ENCODE results near the gene SIRPG. TPM values are rescaled to one million over a fixed set of nuclear protein-coding genes. Genes with fewer than 3 reads are reported as not detected.
"Not testable (repeated sequence)": the region's sequence is repeated elsewhere in the genome, so short reads cannot be mapped to it uniquely, and the experiment has no call there.

Gene SIRPG
- not detected in 3 replicates for total RNA-seq

DNA sequence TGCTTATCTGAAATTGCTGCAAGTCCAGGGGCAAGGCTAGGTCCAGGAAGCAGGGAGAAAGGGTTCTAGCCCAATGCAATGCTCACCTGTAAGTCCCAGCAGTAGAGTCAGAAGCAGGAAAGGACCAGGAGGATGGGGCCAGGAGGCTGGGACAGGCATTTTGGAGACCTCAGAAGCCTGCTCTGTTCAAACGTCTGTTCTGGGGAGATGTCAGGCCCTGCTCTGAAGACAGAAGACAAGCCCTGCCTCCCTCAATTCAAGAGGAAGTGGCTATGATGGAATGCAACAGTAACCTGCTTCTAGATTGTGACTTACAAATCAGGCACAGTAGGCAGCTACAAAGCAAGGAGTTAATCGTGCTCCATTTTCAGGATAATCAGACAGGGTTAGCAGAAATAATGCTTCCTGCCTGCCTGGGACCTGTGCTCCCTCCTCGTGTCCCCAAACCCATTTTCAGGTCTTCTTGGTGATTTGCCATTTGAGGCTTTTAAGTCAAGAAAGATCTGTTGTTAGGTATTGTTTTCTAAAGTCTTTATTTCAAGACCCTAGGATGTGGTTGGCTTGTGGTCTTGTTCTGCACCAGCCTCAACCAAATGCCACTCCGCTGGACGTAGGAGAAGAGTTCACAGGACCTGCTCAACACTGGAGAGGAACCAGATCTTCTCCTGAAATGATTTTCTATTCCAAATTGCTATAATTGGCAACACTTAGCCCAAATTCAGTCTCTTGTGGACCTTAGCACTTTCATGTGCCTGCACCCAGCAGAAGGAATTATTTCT is at the start of gene SIRPG:
Gene SIRPG, minus strand, starts transcription at position 224 of the 779 bp plus-strand sequence. Its CDS starts 65 bp downstream, at position 159.
- no peak within 1 kb of the TSS for H3K27ac Mint-ChIP-seq
- TF ChIP-seq, protein P1, sequence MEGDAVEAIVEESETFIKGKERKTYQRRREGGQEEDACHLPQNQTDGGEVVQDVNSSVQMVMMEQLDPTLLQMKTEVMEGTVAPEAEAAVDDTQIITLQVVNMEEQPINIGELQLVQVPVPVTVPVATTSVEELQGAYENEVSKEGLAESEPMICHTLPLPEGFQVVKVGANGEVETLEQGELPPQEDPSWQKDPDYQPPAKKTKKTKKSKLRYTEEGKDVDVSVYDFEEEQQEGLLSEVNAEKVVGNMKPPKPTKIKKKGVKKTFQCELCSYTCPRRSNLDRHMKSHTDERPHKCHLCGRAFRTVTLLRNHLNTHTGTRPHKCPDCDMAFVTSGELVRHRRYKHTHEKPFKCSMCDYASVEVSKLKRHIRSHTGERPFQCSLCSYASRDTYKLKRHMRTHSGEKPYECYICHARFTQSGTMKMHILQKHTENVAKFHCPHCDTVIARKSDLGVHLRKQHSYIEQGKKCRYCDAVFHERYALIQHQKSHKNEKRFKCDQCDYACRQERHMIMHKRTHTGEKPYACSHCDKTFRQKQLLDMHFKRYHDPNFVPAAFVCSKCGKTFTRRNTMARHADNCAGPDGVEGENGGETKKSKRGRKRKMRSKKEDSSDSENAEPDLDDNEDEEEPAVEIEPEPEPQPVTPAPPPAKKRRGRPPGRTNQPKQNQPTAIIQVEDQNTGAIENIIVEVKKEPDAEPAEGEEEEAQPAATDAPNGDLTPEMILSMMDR (IDR thresholded peaks at IDR 0.05; ENCODE audit: unreplicated experiment) = no peak
- H3K4me3 Mint-ChIP-seq = no peak within 1 kb of the TSS
- no peaks in the 10 kb centered on the region for H3K9me3 Mint-ChIP-seq
- H3K27me3 Mint-ChIP-seq (ENCODE audit: low read depth) = peaks cover 57% of the 10 kb centered on the region
- H3K36me3 Mint-ChIP-seq = no peaks in the 10 kb centered on the region
- DNase-seq (ENCODE audit: low spot score in 2 of 2, unreplicated experiment in 2 of 2) = no peak
- no peaks in the 10 kb centered on the region for H3K4me1 Mint-ChIP-seq

DNA sequence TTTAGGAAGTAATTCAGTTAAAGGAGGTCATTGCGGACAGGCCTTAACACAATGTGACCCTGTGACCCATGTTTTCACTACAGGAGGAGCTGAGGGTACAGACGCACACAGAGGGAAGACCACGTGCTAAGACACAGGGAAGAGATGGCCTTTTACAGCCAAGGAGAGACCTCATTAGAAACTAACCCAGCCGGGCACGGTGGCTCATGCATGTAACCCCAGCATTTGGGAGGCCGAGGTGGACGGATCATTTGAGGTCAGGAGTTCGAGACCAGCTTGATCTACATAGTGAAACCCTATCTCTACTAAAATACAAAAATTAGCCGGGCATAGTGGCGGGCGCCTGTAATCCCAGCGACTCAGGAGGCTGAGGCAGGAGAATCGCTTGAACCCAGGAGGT is 49.3 kb upstream of the SIRPG start:
- not testable (repeated sequence) for H3K27ac Mint-ChIP-seq; H3K4me3 Mint-ChIP-seq; H3K4me1 Mint-ChIP-seq; H3K9me3 Mint-ChIP-seq; H3K36me3 Mint-ChIP-seq; DNase-seq (ENCODE audit: low spot score in 2 of 2, unreplicated experiment in 2 of 2)
- H3K27me3 Mint-ChIP-seq (ENCODE audit: low read depth) = peaks cover 59% of the 10 kb centered on the region

DNA sequence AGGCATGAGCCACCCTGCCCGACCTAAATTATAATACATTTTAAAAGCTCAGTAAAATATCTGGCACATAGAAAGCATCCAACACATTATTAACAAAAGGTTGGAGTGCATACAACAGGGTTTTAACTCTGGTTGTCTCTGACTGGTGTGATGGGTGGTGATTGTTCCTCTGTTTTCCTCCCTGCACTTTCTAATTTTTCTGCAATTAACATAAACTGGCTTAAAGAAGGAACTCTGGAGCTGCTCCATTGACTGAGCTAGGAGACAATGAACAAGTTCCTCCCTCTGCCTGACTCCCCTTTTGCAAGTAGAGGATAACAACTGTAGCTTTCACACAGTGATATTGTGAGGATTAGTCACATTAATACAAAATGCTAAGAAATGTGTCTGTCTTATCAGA is 48.5 kb upstream of the SIRPG start:
- Mint-ChIP-seq H3K36me3 (no peaks in the 10 kb centered on the region), H3K27ac (no peak overlapping the region), H3K4me3 (no peak overlapping the region), H3K4me1 (no peaks in the 10 kb centered on the region), H3K27me3 (ENCODE audit: low read depth) (peaks cover 57% of the 10 kb centered on the region), H3K9me3 (peaks cover 3% of the 10 kb centered on the region)
- TF ChIP-seq, protein P1 (IDR thresholded peaks at IDR 0.05; ENCODE audit: unreplicated experiment) = no peak
- DNase-seq (ENCODE audit: low spot score in 2 of 2, unreplicated experiment in 2 of 2) = no peak

DNA sequence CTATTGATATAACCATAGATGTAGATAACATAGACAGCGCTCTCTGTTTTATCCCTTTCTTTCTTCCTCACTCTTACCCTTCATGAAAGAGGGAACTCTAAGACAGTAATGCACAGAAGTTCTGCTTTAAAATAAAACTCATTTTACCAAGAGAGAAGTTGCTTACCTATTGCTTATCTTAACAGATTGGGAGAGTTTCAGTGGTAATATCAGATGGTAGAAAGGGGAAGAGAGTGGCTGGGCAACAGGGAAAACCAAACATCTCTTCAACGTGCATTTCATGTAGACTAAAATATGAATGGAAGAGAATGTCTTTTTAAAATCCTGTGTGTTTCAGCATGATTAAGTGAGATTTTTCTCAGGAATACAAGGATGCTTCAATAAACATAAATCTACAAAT is 45.3 kb upstream of the SIRPG start:
- peaks cover 55% of the 10 kb centered on the region for H3K27me3 Mint-ChIP-seq (ENCODE audit: low read depth)

DNA sequence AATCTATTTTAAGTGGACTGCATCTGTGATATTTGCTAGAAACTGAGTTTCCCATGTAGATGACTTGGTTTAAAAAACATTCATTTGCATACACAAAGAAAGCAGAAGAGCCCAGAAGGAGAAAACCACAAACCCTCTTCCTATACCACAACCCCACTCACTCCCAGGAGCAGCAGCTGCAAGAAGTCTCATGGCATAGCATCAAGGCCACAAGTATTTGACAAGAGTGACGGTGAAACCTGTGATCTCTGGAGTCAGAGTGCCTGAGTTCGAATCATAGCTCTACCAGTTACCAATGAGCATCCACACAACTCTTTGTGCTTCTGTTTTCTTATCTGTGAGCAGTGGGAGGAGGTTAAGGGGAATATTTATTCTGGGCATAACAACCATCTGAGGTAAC is 44.7 kb upstream of the SIRPG start:
- Mint-ChIP-seq H3K27me3 (ENCODE audit: low read depth) (peaks cover 55% of the 10 kb centered on the region), H3K36me3 (no peaks in the 10 kb centered on the region), H3K9me3 (peaks cover 3% of the 10 kb centered on the region), H3K4me3 (no peak overlapping the region), H3K27ac (no peak overlapping the region), H3K4me1 (no peaks in the 10 kb centered on the region)
- TF ChIP-seq, protein P1 (IDR thresholded peaks at IDR 0.05; ENCODE audit: unreplicated experiment) = no peak
- no peak for DNase-seq (ENCODE audit: low spot score in 2 of 2, unreplicated experiment in 2 of 2)

More for the DNA sequence above, 45.3 kb upstream of the SIRPG start:
- Mint-ChIP-seq H3K9me3 (peaks cover 3% of the 10 kb centered on the region), H3K4me3 (no peak overlapping the region), H3K4me1 (no peaks in the 10 kb centered on the region), H3K27ac (no peak overlapping the region), H3K36me3 (no peaks in the 10 kb centered on the region)
- no peak for DNase-seq (ENCODE audit: low spot score in 2 of 2, unreplicated experiment in 2 of 2)
- TF ChIP-seq, protein P1 (IDR thresholded peaks at IDR 0.05; ENCODE audit: unreplicated experiment) = no peak

DNA sequence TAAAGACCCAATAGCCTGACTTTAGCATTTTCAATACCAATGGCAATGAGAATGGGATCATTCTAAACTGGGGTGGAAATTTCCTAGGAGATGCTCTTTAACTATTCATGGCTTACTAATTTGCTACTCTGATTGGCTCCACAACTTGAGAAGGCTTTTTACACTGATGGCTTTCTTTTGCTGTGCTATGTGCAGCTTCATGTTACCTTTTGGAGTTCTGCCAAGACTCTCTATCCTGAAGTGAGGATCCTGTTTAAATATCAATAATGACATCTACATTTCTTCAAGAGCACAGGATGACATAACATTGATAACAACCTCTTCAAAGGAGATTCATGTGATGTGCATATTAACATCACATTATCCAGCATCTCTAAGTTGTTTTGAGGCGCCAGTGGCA is 43.4 kb upstream of the SIRPG start:
- peaks cover 3% of the 10 kb centered on the region for H3K9me3 Mint-ChIP-seq
- H3K27me3 Mint-ChIP-seq (ENCODE audit: low read depth) = peaks cover 52% of the 10 kb centered on the region
- H3K36me3 Mint-ChIP-seq = no peaks in the 10 kb centered on the region
- no peak overlapping the region for H3K4me3 Mint-ChIP-seq
- DNase-seq (ENCODE audit: low spot score in 2 of 2, unreplicated experiment in 2 of 2) = no peak
- no peak overlapping the region for H3K27ac Mint-ChIP-seq
- no peaks in the 10 kb centered on the region for H3K4me1 Mint-ChIP-seq
- TF ChIP-seq, protein P1 (IDR thresholded peaks at IDR 0.05; ENCODE audit: unreplicated experiment) = no peak
